Sciatic nerve (tissue), 2 donors: ENCODE results near the gene ECT2. TPM values are rescaled to one million over a fixed set of nuclear protein-coding genes. Genes with fewer than 3 reads are reported as not detected.
"Not testable (repeated sequence)": the region's sequence is repeated elsewhere in the genome, so short reads cannot be mapped to it uniquely, and the experiment has no call there.

Experiments used
- ATAC-seq: fragments of 200-7000 bp; cut with Tn5 transposase; one replicate; pipeline ENCODE4 v1.9.1; 2020; ENCODE audit warnings: mild to moderate bottlenecking, moderate library complexity
- DNase-seq: peaks from one replicate; pipeline ENCODE4 v3.0.0-alpha.2; 2020; ENCODE audit warnings: low spot score
- intact Hi-C: fragments of 100-400 bp; cut with DNase I; formaldehyde crosslinking; loops from one replicate; pipeline ENCODE4 v1.14.2; 2022
- total RNA-seq: library from RNA; stranded (reverse); fragmentation: NEBNext Ultra II Directional; extraction: Animal tissue kit (Norgen Biotek cat#: 25700); gene quantifications from one replicate; pipeline ENCODE4 v1.2.1, GENCODE V29; 2021
- donor health status: DM: no; HTN: no; CAD: no.
- donor health status: DM: no; HTN: no; CAD: no.

The ECT2 gene, protein sequence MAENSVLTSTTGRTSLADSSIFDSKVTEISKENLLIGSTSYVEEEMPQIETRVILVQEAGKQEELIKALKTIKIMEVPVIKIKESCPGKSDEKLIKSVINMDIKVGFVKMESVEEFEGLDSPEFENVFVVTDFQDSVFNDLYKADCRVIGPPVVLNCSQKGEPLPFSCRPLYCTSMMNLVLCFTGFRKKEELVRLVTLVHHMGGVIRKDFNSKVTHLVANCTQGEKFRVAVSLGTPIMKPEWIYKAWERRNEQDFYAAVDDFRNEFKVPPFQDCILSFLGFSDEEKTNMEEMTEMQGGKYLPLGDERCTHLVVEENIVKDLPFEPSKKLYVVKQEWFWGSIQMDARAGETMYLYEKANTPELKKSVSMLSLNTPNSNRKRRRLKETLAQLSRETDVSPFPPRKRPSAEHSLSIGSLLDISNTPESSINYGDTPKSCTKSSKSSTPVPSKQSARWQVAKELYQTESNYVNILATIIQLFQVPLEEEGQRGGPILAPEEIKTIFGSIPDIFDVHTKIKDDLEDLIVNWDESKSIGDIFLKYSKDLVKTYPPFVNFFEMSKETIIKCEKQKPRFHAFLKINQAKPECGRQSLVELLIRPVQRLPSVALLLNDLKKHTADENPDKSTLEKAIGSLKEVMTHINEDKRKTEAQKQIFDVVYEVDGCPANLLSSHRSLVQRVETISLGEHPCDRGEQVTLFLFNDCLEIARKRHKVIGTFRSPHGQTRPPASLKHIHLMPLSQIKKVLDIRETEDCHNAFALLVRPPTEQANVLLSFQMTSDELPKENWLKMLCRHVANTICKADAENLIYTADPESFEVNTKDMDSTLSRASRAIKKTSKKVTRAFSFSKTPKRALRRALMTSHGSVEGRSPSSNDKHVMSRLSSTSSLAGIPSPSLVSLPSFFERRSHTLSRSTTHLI
- 11.9 TPM for total RNA-seq

DNA sequence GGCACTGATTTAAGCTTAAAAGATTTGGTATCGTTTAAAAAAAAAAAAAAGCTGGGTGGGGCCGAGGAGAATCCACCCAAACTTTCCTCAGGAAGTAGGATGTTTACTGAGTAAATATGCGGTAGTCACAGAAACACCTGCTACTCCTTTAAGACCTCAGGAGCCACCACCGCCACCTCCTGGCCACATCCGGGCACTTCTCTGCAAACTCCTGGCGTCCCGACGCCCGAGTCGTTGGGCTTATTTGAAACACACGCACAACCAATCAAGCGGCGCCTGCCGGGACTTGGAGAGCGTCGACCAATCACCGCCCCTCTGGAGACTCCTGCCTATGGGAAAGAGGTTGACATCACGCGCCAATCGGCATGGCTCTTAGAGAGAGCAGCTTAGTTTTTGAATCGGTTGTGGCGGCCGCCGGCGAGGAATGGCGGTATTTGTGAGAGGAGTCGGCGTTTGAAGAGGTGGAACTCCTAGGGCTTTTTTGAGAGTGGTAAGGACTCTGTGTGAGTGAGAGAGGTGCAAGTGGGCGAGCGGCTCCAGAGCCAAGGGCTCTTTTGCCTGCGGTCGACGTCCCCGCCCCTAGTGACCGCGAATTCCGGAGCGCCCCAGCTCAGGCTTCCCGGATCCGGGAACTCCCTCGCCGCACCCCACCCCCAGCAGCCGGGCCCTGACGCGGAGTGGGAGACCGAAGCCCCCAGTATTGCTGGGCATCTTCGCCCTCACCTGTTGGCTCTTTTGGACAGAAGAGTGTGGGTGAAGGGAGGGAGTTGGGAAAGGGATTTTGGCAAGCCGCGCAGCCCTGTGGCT, at the start of gene ECT2:
ECT2 (plus strand) TSS at position 359 of the 807 bp plus-strand sequence. CDS start 3,805 bp downstream, outside the sequence.
- intact Hi-C loops: no loop called here
- DNase-seq (peak; percentile 98), ATAC-seq (peak; percentile 99)

DNA sequence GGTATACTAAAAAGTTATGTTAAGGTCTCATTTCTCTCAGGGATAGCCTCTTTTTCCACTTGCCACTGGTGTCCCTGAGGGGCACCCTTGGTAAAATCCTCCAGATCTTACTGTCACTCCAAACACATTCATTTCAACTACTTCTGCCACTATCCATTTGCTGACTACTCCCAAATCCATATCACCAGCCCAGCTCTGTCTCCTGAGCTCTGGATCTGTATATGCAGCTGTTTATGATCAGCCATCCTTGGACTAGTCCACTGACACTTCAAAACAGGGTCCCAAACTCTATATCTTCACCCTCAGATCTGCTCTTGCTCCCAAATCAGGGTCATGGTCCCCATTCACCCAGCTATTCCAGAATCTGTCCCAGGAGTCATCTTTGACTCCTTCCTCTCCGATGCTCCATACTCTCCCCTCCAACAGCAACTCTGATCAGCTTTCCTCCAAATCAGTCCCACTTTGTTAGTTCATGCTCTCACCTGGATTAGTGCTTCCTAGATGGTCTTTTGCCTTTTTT, 49.5 kb upstream of the ECT2 start:
- intact Hi-C loops: no loop called here
- ATAC-seq (no peak), DNase-seq (no peak)

DNA sequence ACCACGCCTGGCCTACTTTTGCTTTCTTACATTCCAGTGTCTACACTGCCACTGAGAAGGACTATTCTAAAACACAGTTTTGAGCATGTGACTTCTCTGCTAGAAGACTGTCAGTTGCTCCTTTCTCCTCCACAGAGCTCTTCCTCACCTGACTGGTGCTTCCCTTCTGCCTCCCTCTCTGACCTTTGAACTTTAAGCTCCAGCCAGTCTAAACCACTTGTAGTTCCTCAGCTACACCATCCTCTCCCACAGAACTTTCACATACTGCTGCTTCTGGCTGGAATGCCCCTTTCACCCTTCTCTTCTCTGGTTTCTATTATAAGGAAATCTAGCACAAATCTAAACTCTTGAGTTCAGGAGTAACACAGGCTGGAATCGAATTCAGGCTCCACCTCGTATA, 48.8 kb upstream of the ECT2 start:
- intact Hi-C loops: no loop called here
- no peak for DNase-seq
- no peak for ATAC-seq

DNA sequence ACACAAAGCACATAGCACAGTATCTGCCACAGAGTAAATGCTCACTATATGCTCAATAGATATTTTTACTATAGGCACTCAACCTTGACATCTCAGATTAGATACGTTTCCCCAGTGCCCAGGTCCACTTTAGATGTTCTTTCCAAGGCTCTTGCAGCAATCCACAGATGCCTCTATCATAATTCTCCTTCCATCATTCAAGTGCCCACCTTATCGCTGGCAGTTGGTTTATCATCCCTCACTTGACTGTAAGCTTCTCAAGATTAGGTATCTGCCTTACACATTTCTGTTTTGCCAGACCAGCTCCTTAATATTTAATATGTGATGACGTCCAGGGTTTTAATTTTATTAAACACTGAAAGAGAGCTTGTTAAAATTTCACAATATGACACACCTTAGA, 48.3 kb upstream of the ECT2 start:
- ATAC-seq: no peak
- no peak for DNase-seq
- intact Hi-C loops: no loop called here

DNA sequence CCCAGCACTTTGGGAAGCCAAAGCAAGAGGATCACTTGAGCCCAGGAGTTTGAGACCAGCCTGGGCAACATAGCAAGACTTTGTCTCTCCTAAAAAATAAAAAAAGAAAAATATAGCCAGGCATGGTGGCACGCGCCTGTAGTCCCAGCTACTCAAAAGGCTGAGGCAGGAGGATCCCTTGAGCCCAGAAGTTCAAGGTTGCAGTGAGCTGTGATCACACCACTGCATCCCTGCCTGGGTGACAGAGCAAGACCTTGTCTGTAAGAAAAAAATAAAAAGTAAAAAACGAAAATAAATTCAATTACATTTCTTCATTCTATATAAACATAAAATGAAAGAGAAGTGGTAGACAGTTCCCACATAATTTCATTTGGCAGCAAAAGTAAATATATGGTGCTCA, 47.8 kb upstream of the ECT2 start:
- intact Hi-C loops, DNase-seq, ATAC-seq: not testable (repeated sequence)

DNA sequence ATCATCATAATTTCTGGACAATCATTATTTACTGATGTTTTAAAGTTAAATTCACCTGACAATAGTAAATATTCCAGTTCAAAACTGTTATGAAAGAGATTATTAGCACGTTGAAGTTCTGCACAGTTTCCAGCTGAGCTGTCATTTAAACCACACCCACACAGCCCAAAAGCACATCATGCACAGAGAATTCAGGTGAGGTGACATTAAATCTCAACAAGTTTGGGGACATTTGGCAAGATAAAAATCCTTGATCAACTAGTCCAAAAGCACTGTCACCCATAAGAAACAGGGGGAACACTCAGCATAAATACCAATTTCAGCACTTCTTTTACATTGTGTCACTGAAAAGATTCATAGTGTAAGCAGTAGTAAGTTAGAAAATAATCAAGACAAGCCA, 46.5 kb upstream of the ECT2 start:
- intact Hi-C loops: no loop called here
- no peak for ATAC-seq
- no peak for DNase-seq

DNA sequence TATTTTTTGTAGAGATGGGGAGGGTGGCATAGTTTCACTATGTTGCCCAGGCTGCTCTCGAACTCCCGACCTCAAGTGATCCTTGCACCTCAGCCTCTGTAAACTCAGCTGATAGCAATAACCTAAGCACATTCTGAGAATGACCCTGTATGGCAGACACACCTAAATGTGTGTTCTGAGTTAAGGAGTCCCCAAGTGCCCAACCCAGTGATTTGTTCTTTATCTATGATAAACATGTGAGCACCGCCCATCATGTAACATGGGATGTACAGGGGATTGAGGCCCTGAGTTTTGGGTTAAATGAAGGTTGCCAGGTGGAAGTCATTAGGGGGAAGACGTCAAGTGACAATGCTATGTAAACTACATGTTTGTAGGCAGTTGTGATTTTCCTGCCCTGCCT, 45.4 kb upstream of the ECT2 start:
- ATAC-seq (no peak), DNase-seq (no peak)
- intact Hi-C loops: no loop called here

DNA sequence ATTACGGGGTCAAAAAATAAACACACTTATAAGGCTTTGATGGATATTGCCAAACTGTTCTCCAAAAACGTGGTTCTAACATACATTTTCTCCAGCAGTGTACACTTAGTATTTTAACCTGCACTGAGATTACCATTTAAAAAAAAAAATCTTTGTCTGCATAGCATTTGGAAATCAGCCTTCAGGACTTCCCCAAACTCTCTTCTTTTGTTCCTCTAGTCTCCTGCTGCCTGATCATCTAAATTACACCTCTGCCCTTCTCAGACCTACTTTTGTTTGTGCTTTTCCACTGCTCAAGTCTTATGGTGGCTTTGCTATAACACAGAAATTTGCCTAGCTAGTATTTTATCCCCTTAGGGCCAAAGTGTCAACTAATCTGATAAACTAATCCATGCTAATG, 43.5 kb upstream of the ECT2 start:
- intact Hi-C loops: no loop called here
- ATAC-seq (no peak), DNase-seq (no peak)

DNA sequence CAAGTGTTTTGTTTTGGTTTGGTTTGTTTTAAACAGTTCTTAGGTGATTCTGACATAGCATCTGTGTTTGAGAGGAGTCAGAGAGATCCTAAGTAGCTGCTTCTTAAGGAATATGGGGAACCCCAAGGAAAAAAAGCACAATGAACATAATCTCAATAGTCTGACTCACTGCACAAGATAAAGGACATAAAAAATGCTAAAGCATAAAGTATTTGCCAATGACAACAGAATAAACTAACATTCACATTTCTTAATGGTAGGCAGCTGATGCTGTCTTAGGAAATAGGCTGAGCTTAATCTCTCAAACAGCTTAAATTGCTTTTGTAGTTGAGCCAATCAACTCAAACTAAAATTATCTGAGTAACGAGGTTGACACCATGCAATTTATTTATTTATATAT, 42.6 kb upstream of the ECT2 start:
- no peak for ATAC-seq
- intact Hi-C loops: no loop called here
- no peak for DNase-seq

DNA sequence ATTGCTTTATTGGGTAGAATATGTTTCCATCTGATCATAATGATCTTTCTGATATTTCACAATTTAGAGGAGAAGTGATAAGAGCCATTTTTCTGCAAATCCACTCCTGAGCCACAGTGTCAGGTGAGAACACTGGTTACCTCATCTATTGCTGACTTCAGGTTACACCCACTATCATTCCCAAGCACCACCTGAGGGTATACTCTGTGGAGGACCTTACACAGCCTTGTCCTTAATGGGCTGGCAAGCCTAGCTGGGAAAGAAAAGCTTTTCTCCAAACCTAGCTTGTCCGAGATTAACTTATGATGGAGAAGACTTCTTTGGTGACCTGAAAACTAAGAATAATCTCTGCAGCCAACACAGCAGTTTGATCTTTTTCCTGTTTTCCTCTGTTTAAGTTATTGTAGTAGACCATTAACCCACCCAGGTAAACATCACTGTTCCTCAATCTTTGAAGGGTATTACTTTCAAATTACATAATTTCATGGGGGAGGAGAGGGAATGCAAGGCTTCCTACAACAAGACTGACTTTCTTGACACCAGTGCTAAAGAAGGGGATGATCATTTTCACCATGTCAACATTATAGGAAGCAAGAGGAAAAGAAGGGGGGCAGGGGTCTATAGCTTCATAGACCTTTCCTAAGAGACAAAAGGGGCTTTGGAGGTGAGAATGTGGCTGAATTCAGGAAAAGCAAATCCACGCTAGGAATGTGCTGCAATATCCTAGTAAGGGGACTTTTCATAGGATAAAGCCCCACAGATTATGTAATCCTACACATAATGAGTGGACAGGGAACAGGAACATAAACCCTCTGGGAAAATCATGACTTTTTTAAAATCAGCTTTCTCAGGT, 41.4 kb upstream of the ECT2 start:
- intact Hi-C loops: no loop called here
- ATAC-seq (no peak), DNase-seq (no peak)

DNA sequence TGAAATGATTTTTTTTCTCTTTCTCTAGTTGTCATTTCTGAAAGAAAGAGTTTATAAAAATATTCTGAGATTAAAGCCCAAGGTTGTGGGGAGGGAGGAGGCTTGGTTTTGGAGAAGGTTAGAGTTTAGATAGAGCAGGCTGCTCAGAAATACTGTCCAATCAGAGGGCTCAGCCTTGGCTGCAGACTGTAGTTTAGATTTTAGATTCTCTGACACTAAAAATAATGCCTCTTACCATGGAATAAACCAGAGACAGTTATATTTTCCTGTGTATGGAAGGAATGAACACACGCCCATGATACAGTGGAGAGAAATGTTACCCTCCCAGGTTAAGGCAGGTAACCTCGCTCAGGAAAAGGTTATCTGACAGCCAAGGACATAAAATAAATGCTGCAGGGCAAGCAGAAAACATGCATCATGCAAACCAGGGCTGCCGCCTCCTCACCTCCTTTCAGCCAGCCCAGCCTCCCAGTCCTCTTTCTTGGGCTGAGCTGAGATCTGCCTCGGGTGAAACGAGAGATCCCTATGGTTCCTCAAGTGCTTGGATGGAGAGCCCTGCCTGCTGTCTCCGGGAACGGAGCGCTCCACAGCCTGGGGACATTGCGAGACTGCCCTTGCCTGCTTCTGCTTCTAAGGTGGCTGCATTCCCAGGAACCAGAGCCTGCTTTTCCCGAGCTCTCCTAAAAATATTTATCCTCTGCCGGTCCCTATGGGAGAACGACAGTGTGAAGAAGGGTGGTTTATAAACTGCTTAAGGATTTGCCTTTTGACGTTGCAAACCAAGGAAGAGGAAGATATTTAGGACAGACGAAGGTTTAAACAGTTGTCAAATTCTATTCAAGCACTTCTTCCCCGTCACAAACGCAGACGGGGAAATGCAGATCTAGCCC, 40.5 kb upstream of the ECT2 start:
- intact Hi-C loops: no loop called here
- ATAC-seq (peak; percentile 68), DNase-seq (no peak)

DNA sequence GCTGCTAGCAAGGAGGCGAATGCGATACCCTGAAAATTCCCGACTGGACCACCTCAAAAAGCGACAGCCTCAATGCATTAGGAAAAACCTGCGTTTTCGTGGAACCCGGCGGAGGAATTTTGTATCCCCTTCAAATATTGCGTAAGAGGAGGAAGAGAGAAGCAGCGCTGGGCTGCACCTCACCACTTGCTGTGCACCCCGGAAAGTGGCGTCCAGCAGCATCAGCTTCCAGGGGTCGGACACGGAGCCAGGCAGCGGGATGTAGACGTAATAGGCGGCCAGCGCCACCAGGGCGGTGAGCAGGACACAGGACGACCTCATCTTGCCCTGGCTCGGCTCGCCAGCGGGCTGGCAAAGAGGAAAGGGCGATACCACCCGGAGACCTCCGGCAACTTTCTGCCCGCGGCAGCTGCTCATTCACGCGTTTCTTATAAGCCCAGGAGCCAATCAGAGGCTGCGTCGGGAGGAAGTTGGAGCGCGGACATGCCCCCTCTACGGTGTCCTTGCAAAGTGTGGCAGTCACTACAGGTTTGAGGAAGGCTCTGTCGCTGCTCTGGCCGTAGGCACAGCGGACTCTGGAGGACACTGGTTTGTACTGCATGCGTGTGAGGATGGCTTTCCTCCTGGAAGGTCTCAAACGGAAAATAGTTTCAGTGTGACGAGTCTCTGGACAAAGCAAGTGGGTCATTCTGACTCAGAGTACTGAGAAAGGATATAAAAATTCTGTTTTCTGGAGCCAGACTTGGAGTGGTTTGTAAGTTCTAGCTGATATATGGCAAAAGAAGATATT, 39.7 kb upstream of the ECT2 start, which contains the start of gene NCEH1:
NCEH1 (minus strand) TSS at position 404 of the 790 bp plus-strand sequence; CDS start at position 321, 83 bp downstream.
- ATAC-seq (peak; percentile 97), DNase-seq (peak; percentile 85)
- intact Hi-C loops: no loop called here

DNA sequence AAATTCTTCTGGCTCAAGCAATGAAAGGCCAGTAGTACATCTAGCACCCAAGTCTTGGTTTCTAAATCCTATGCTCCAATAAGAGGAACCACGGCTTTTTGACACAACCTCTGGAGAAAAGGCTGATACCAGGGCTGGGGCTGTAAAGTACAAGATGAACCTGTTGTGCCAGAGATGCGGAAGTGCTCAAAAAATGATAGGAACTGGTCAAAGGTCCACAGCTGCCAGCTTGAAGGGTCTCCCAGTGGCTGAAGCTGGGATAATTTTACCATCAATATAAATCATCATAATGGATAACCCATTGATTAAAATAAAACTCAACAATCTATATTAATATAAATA, 39.1 kb upstream of the ECT2 start:
- intact Hi-C loops: no loop called here
- DNase-seq: no peak
- no peak for ATAC-seq

DNA sequence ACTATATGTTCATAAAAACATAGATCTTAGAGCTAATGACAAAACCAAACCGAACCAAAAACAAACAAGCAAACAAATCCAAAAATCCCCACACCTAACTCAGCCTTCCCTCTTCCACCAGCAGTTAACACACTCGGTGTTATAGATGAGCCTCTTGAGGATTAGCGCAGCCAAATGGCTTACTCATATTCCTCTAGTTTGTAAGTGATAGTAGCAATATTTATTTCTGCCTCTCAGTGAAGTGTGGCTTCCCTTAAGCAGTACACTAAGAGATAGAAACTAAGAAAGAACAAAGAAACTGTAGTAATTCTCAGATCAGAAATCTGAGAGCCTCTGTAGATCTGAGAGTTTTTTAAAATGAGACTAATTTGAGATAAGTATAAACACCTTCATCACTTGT, 37.2 kb upstream of the ECT2 start:
- ATAC-seq: no peak
- intact Hi-C loops: no loop called here
- DNase-seq: no peak

DNA sequence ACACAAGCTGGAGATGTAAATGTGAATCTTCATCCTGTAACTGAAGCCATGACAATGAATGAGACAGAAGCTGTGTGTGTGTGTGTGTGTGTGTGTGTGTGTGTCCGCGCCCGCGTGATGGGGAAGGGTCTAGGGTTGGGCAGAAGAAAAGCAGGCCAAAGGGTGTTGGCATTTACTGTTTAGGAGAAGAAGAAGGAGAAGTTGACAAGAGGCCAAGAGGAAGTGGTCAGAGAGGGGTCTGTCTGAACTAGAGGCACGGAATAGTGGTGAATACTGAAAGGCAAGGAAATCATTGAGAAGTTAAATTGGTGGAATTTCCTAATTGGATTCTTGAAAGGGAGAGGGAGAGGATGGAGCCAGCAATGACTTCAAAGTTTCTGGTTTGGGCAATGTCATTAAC, 34.0 kb upstream of the ECT2 start:
- ATAC-seq: peak; percentile 75
- DNase-seq: no peak
- intact Hi-C loops: no loop called here

DNA sequence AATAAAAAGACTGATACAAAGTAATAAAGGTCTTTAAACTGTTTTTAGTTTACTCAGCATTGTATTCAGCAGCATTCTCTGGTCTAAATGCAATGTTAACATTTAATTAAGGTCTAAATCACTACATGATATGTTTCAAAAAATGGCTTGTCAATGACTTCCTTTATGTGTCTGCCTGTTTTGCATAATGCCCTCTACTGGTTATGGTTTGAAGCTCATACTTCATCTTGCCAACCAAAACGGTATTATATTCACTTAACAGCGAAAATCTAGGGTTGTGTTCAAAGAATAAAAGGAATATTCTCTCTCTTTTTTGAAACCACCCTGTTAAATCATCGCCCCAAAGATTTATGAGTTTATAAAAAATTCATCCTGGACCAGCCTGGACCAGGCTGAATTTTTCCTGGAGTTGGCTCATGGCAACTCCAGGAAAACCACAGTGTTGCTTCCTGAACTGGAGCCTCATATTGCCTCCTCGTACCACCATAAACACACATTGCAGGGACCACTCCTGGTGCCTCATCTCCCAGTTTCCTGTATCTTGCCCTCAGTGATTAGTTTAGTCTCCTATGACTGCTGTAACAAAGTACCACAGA, 32.9 kb upstream of the ECT2 start:
- ATAC-seq (no peak), DNase-seq (no peak)
- intact Hi-C loops: no loop called here
